SK-N-SH (cell line): Measurements from ENCODE around the gene ME3. TPM values are rescaled to one million over a fixed set of nuclear protein-coding genes. Genes with fewer than 3 reads are reported as not detected.

Experiments
- CTCF ChIA-PET: fragments of 300-600, 350-600 bp; formaldehyde crosslinking; extraction: SDS; loops from one replicate; lab custom pipeline; 2021; lab: Yijun Ruan, JAX
- POLR2A ChIA-PET: fragments of 350-600 bp; sonication (Branson Sonifier 250); formaldehyde crosslinking; extraction: SDS; loops from one replicate; lab custom pipeline; 2020; ENCODE audit warnings: antibody characterized with exemption, inconsistent platforms; lab: Yijun Ruan, JAX
- DNase-seq: peaks from one replicate; pipeline ENCODE4 v3.0.0; 2012
- H2AFZ ChIP-seq: fragments of 200-600 bp; sonication (generic); 2 replicates; pipeline ENCODE4 v1.8.1; 2016; ENCODE audit warnings: antibody characterized with exemption, mild to moderate bottlenecking, low read depth
- H3F3A ChIP-seq: fragments of 200-600 bp; sonication (generic); replicated peaks from 2 replicates; pipeline ENCODE3; 2016; ENCODE audit warnings: antibody characterized with exemption, mild to moderate bottlenecking; ENCODE audit not compliant: insufficient read depth
- H3K27ac ChIP-seq, 2 experiments: fragments of 200-500 bp in 1 of 2; fragments of 200-600 bp in 1 of 2; sonication (Bioruptor generic) in 1 of 2; sonication (generic), shearing (Covaris generic) in 1 of 2; 2 replicates each; pipeline versions ENCODE4 v1.5.1 to v1.6.1; 2014 to 2016; ENCODE audit warnings: low read depth in 2 of 2, inconsistent platforms in 1 of 2, low read length in 1 of 2, mild to moderate bottlenecking in 1 of 2, mixed read lengths in 1 of 2
- H3K27me3 ChIP-seq: fragments of 200-600 bp; sonication (generic), shearing (Covaris generic); 2 replicates; pipeline ENCODE4 v1.6.1; 2016; ENCODE audit warnings: mixed run types; ENCODE audit not compliant: insufficient read depth
- H3K36me3 ChIP-seq, 2 experiments: fragments of 200-500 bp in 1 of 2; fragments of 200-600 bp in 1 of 2; sonication (Bioruptor generic) in 1 of 2; sonication (generic) in 1 of 2; replicated peaks in 1 of 2; 2 replicates each; pipeline versions ENCODE3 to v1.5.1; 2014 to 2016; ENCODE audit warnings: low read length in 1 of 2, mild to moderate bottlenecking in 1 of 2; ENCODE audit not compliant: insufficient read depth in 2 of 2, control insufficient read depth in 1 of 2
- H3K4me1 ChIP-seq, 2 experiments: fragments of 200-500 bp in 1 of 2; fragments of 200-600 bp in 1 of 2; sonication (Bioruptor generic) in 1 of 2; sonication (generic), shearing (Covaris generic) in 1 of 2; 2 replicates each; pipeline versions ENCODE4 v1.5.1 to v1.6.1; 2014 to 2016; ENCODE audit warnings: low read depth in 1 of 2, low read length in 1 of 2, mixed run types in 1 of 2; ENCODE audit not compliant: insufficient read depth in 2 of 2, control insufficient read depth in 1 of 2
- H3K4me2 ChIP-seq: fragments of 200-600 bp; sonication (generic), shearing (Covaris generic); 2 replicates; pipeline ENCODE4 v1.6.1; 2017; ENCODE audit warnings: mixed run types
- H3K4me3 ChIP-seq, 2 experiments: fragments of 200-500 bp in 1 of 2; fragments of 200-600 bp in 1 of 2; sonication (Bioruptor generic) in 1 of 2; sonication (generic), shearing (Covaris generic) in 1 of 2; 2 replicates each; pipeline versions ENCODE4 v1.5.1 to v1.8.1; 2014 to 2016; ENCODE audit warnings: low read depth in 2 of 2, inconsistent platforms in 1 of 2, low read length in 1 of 2, mild to moderate bottlenecking in 1 of 2, mixed read lengths in 1 of 2, moderate library complexity in 1 of 2
- H3K79me2 ChIP-seq: fragments of 200-600 bp; sonication (generic); 2 replicates; pipeline ENCODE4 v1.8.1; 2017; ENCODE audit warnings: mild to moderate bottlenecking; ENCODE audit not compliant: insufficient read depth
- H3K9ac ChIP-seq: fragments of 200-600 bp; sonication (generic); 2 replicates; pipeline ENCODE4 v1.6.1; 2017; ENCODE audit warnings: mixed run types
- H3K9me2 ChIP-seq: fragments of 200-600 bp; sonication (generic); 2 replicates; pipeline ENCODE4 v1.6.1; 2017; ENCODE audit warnings: mixed run types
- H3K9me3 ChIP-seq: fragments of 200-600 bp; sonication (generic); 2 replicates; pipeline ENCODE4 v1.6.1; 2017; ENCODE audit warnings: mixed run types, mild to moderate bottlenecking, moderate library complexity
- H4K20me1 ChIP-seq: fragments of 200-600 bp; sonication (generic); 2 replicates; pipeline ENCODE4 v1.6.1; 2017; ENCODE audit warnings: mild to moderate bottlenecking, mixed run types; ENCODE audit not compliant: insufficient read depth
- CHD2 ChIP-seq: fragments of 150-350 bp; IDR thresholded peaks from 2 replicates; pipeline ENCODE4 v1.6.1; 2018; ENCODE audit warnings: low read length; ENCODE audit not compliant: partially characterized antibody
- CTCF ChIP-seq: fragments of 200-600 bp; sonication (generic); IDR thresholded peaks from 2 replicates; pipeline ENCODE4 v1.6.1; 2017; ENCODE audit warnings: antibody characterized with exemption, mild to moderate bottlenecking, moderate library complexity
- EZH2phosphoT487 ChIP-seq: fragments of 200-600 bp; sonication (generic); IDR thresholded peaks from 2 replicates; pipeline ENCODE4 v1.6.1; 2017; ENCODE audit warnings: low read depth, mixed run types, mild to moderate bottlenecking, antibody characterized with exemption, moderate library complexity, borderline replicate concordance
- FOSL2 ChIP-seq: IDR thresholded peaks from 2 replicates; pipeline ENCODE4 v1.4.0; 2012; ENCODE audit warnings: low read depth, mild to moderate bottlenecking, moderate library complexity, borderline replicate concordance
- FOXJ3 ChIP-seq: sonication (generic); formaldehyde crosslinking; IDR thresholded peaks from 2 replicates; pipeline ENCODE4 v1.5.1; 2020; ENCODE audit warnings: mild to moderate bottlenecking, missing genetic modification reagents
- GABPA ChIP-seq: IDR thresholded peaks from 2 replicates; pipeline ENCODE4 v1.4.0; 2012; ENCODE audit warnings: low read depth, mild to moderate bottlenecking
- GATA2 ChIP-seq: sonication (generic); formaldehyde crosslinking; IDR thresholded peaks from 2 replicates; pipeline ENCODE4 v1.5.0; 2020; ENCODE audit warnings: mild to moderate bottlenecking, missing genetic modification reagents
- IRF3 ChIP-seq: fragments of 150-350 bp; IDR thresholded peaks from 2 replicates; pipeline ENCODE4 v1.6.1; 2016; ENCODE audit warnings: mild to moderate bottlenecking, low read depth, low read length
- JUND ChIP-seq: IDR thresholded peaks from 2 replicates; pipeline ENCODE4 v1.4.0; 2012
- NRF1 ChIP-seq: IDR thresholded peaks from 2 replicates; pipeline ENCODE4 v1.6.1; 2012; ENCODE audit warnings: low read depth, mild to moderate bottlenecking, low read length
- PBX3 ChIP-seq: IDR thresholded peaks from 2 replicates; pipeline ENCODE4; 2012
- POLR2AphosphoS5 ChIP-seq: IDR thresholded peaks from 2 replicates; pipeline ENCODE4 v1.6.1; 2012; ENCODE audit warnings: low read depth, low read length
- RFX5 ChIP-seq: IDR thresholded peaks from 2 replicates; pipeline ENCODE4 v1.6.1; 2012; ENCODE audit warnings: mild to moderate bottlenecking, improper control_type of control experiment, low read length
- RXRA ChIP-seq: IDR thresholded peaks from 2 replicates; pipeline ENCODE4 v1.4.0; 2012; ENCODE audit warnings: low read depth, mild to moderate bottlenecking, borderline replicate concordance
- TEAD4 ChIP-seq: IDR thresholded peaks from 2 replicates; pipeline ENCODE4 v1.4.0; 2012; ENCODE audit warnings: mild to moderate bottlenecking, borderline replicate concordance; ENCODE audit not compliant: insufficient read depth
- USF2 ChIP-seq: fragments of 150-350 bp; IDR thresholded peaks from 2 replicates; pipeline ENCODE4 v1.6.1; 2017; ENCODE audit warnings: antibody characterized with exemption, low read length, low read depth, borderline replicate concordance
- WGBS: methylation state at CpG from one replicate; pipeline ENCODE4 v1.1.6; 2017; ENCODE audit warnings: low lambda C conversion rate; 5-methylcytosine and 5-hydroxymethylcytosine counted together
- polyA plus RNA-seq, 3 experiments: library from polyadenylated mRNA; depleted of rRNA; stranded (reverse); fragments of >200 nt; gene quantifications; 2 replicates each; pipeline ENCODE4 v1.2.3, GENCODE V29; 2012

The ME3 gene
- polyA plus RNA-seq, 1 of the 3 experiments (the other 2 are of a cell fraction): 22.0 TPM

- Histone ChIP-seq H3K36me3 (no peaks in the 10 kb centered on the region), H3K4me1 (peaks cover 6 to 26% of the 10 kb centered on the region in 2 experiments), H3K4me3 (no peak overlapping the region), H3K79me2 (no peaks in the 10 kb centered on the region), H4K20me1 (no peaks in the 10 kb centered on the region), H3F3A (peaks cover 21% of the 10 kb centered on the region), H3K9me2 (no peaks in the 10 kb centered on the region), H3K9me3 (no peaks in the 10 kb centered on the region), H3K27ac (no peak overlapping the region), H2AFZ (no peak overlapping the region), H3K4me2 (no peak overlapping the region), H3K9ac (no peak overlapping the region), H3K27me3 (no peaks in the 10 kb centered on the region)
- POLR2A ChIA-PET: no interaction called here
- no peak for DNase-seq
- TF ChIP-seq GATA2 (no peak), NRF1 (no peak), PBX3 (no peak), IRF3 (no peak), FOSL2 (no peak), FOXJ3 (CRISPR knock-in tag) (no peak), GABPA (no peak), CHD2 (no peak), TEAD4 (no peak), RFX5 (no peak), EZH2phosphoT487 (no peak), JUND (no peak), CTCF (no peak), POLR2AphosphoS5 (no peak), RXRA (no peak), USF2 (no peak)
- 98% methylated on average over 5 of the region's 5 CpGs for WGBS
- CTCF ChIA-PET: interaction anchor here (1.6 kb wide), 1 partner anchor 12 kb away, joined by 7 read pairs; no protein-coding TSS in a partner anchor
These were observed 75.4 kb downstream of the ME3 start for GRCh38 chr11:86596861-86597586.
